ENCODE measurements around the gene THAP3.

Gene THAP3

GRCh38 chr1:6613361-6614018 lies 11.2 kb upstream of the THAP3 start, which contains the start of gene PHF13:
TSS of gene PHF13 (plus strand) at chr1:6613731. CDS start at chr1:6614067, 336 bp downstream.
- peaks cover 16 to 21% (median 20%) of the 10 kb centered on the region in 11 experiments for H3K36me3 ChIP-seq
- peak within 1 kb of the TSS; percentile 81 to 96 (median 87) for H3K9ac ChIP-seq
- no peaks in the 10 kb centered on the region for H3K9me3 ChIP-seq (replicated peaks in 1 of 11)
- peak within 1 kb of the TSS; percentile 93 to 99 (median 98) for H3K4me3 ChIP-seq
- peak within 1 kb of the TSS; percentile 66 to 84 (median 78) for H3K27ac ChIP-seq
- H3K4me1 ChIP-seq: peaks cover 16 to 26% (median 20%) of the 10 kb centered on the region in 10 experiments
- H3K27me3 ChIP-seq: peaks cover 0 to 19% (median 13%) of the 10 kb centered on the region in 11 experiments; a peak in 10 of 22 replicates
- no peak for TF ChIP-seq Cebpa-rat (IDR thresholded peaks at IDR 0.05)
- H4K20me1 ChIP-seq: peaks cover 21 to 35% (median 34%) of the 10 kb centered on the region in 11 experiments
- peak within 1 kb of the TSS; percentile 91 to 99 (median 97) for H3K4me2 ChIP-seq

- Histone ChIP-seq H3K27ac (peak overlapping the region; percentile 46 to 84 (median 76); a peak in 20 of 22 replicates), H3K4me1 (peaks cover 16 to 26% (median 20%) of the 10 kb centered on the region in 10 experiments)
These were observed 10.4 kb upstream of the THAP3 start for GRCh38 chr1:6614019-6614928.

GRCh38 chr1:6614929-6615785 lies 9.5 kb upstream of the THAP3 start:
- Histone ChIP-seq H3K9me3 (replicated peaks in 1 of 11) (no peaks in the 10 kb centered on the region), H3K36me3 (peaks cover 32 to 38% (median 36%) of the 10 kb centered on the region in 11 experiments), H3K9ac (peak overlapping the region; percentile 73 to 96 (median 82)), H3K4me2 (peak overlapping the region; percentile 80 to 100 (median 96)), H3K4me1 (peaks cover 16 to 26% (median 20%) of the 10 kb centered on the region in 10 experiments), H4K20me1 (peaks cover 29 to 51% (median 50%) of the 10 kb centered on the region in 11 experiments), H3K27me3 (peaks cover 0 to 19% (median 13%) of the 10 kb centered on the region in 11 experiments; a peak in 10 of 22 replicates), H3K4me3 (peak overlapping the region; percentile 93 to 99 (median 98)), H3K27ac (peak overlapping the region in 10 of 11 experiments; percentile 14 to 65 (median 54); a peak in 17 of 22 replicates)
- no peak for TF ChIP-seq Cebpa-rat (IDR thresholded peaks at IDR 0.05)

More at GRCh38 chr1:6614019-6614928, 10.4 kb upstream of the THAP3 start:
- H3K9ac ChIP-seq: peak overlapping the region; percentile 79 to 96 (median 87)
- peak overlapping the region; percentile 46 to 86 (median 75) for H3K4me2 ChIP-seq
- H3K36me3 ChIP-seq: peaks cover 23 to 29% (median 27%) of the 10 kb centered on the region in 11 experiments
- peaks cover 0 to 19% (median 13%) of the 10 kb centered on the region in 11 experiments; a peak in 10 of 22 replicates for H3K27me3 ChIP-seq
- H4K20me1 ChIP-seq: peaks cover 23 to 43% (median 42%) of the 10 kb centered on the region in 11 experiments
- peak overlapping the region; percentile 93 to 99 (median 98) for H3K4me3 ChIP-seq
- TF ChIP-seq Cebpa-rat (IDR thresholded peaks at IDR 0.05): no peak
- no peaks in the 10 kb centered on the region for H3K9me3 ChIP-seq (replicated peaks in 1 of 11)

- H3K27ac ChIP-seq: no peak overlapping the region
- no peak for TF ChIP-seq Cebpa-rat (IDR thresholded peaks at IDR 0.05)
- no peak overlapping the region for H3K4me2 ChIP-seq
- H3K9ac ChIP-seq: no peak overlapping the region
- peaks cover 69 to 77% (median 74%) of the 10 kb centered on the region in 11 experiments for H3K36me3 ChIP-seq
- H3K9me3 ChIP-seq (replicated peaks in 1 of 11): no peaks in the 10 kb centered on the region
- peaks cover 38 to 89% (median 85%) of the 10 kb centered on the region in 11 experiments for H4K20me1 ChIP-seq
- no peak overlapping the region for H3K4me3 ChIP-seq
- H3K4me1 ChIP-seq: peaks cover 6 to 18% (median 10%) of the 10 kb centered on the region in 10 experiments; a peak in 19 of 20 replicates
- peaks cover 0 to 8% (median 7%) of the 10 kb centered on the region in 11 experiments; a peak in 7 of 22 replicates for H3K27me3 ChIP-seq
These were observed 5.6 kb upstream of the THAP3 start for GRCh38 chr1:6619045-6619444.

- H3K4me1 ChIP-seq: peaks cover 14 to 20% (median 17%) of the 10 kb centered on the region in 10 experiments
- H4K20me1 ChIP-seq: peaks cover 40 to 94% (median 82%) of the 10 kb centered on the region in 11 experiments; a peak in 21 of 22 replicates
- H3K27ac ChIP-seq: no peak overlapping the region
- H3K27me3 ChIP-seq: no peaks in the 10 kb centered on the region
- H3K9me3 ChIP-seq (replicated peaks in 1 of 11): no peaks in the 10 kb centered on the region
- no peak overlapping the region for H3K4me3 ChIP-seq
- peaks cover 69 to 80% (median 74%) of the 10 kb centered on the region in 11 experiments for H3K36me3 ChIP-seq
- no peak for TF ChIP-seq Cebpa-rat (IDR thresholded peaks at IDR 0.05)
- peak overlapping the region in 2 of 11 experiments; percentile 0 to 14; a peak in 1 of 22 replicates for H3K9ac ChIP-seq
- H3K4me2 ChIP-seq: no peak overlapping the region
These were observed 3.0 kb upstream of the THAP3 start for GRCh38 chr1:6621429-6622391.

GRCh38 chr1:6622396-6623152 lies 2.1 kb upstream of the THAP3 start:
- Histone ChIP-seq H4K20me1 (peaks cover 49 to 94% (median 82%) of the 10 kb centered on the region in 11 experiments), H3K4me1 (peaks cover 23 to 27% (median 25%) of the 10 kb centered on the region in 10 experiments), H3K27ac (no peak overlapping the region), H3K9me3 (replicated peaks in 1 of 11) (no peaks in the 10 kb centered on the region), H3K4me3 (no peak overlapping the region), H3K36me3 (peaks cover 61 to 73% (median 65%) of the 10 kb centered on the region in 11 experiments), H3K4me2 (no peak overlapping the region), H3K9ac (peak overlapping the region in 3 of 11 experiments; percentile 0 to 14 (median 3); a peak in 2 of 22 replicates), H3K27me3 (no peaks in the 10 kb centered on the region)
- TF ChIP-seq Cebpa-rat (IDR thresholded peaks at IDR 0.05): no peak
